HTERT RPE-1 (cell line): ENCODE results near the gene SULT1C2.
"Not testable (repeated sequence)": the region's sequence is repeated elsewhere in the genome, so short reads cannot be mapped to it uniquely, and the experiment has no call there.

Experiments used
- in situ Hi-C: fragments of 300-500 bp; cut with MboI; formaldehyde crosslinking; loops from 4 replicates; pipeline ENCODE4 v1.14.3; 2020; ENCODE audit warnings: low sequenced_read_pairs

Gene SULT1C2

GRCh38 chr2:108348816-108349570, 60.3 kb downstream of the SULT1C2 start:
- in situ Hi-C loops, result no loop called here

- in situ Hi-C loops, result no loop called here
Measured at GRCh38 chr2:108349571-108349928, 60.9 kb downstream of the SULT1C2 start.

- in situ Hi-C loops, result no loop called here
Measured at GRCh38 chr2:108351889-108352288, 63.2 kb downstream of the SULT1C2 start.

DNA sequence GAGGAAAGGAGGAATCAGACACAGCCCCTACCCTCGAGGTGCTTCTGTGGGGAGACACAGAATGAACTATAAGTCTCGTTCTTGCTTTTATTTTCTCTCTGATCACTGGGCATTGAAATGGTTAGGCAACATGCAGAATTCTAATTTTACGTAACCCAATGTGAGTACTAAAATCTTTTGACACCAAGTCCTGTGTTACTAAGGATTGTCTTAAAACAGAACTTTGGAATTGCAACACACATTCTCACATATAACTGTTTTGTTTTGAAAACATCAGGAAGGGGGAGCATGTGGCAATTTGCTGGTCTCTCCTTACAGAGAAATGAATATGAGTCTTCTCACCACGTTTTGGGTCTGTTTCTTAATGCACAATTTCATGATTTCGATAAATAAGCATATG, 65.4 kb downstream of the SULT1C2 start:
- in situ Hi-C loops, result no loop called here

GRCh38 chr2:108355906-108356734, 67.4 kb downstream of the SULT1C2 start:
- in situ Hi-C loops, result no loop called here

GRCh38 chr2:108359336-108359735, 70.6 kb downstream of the SULT1C2 start:
- in situ Hi-C loops, result not testable (repeated sequence)
